SK-N-SH treated with all-trans-retinoic acid at 6 μM for 48 hours (cell line): Measurements from ENCODE around the gene LRCH2.

Experiments used
- CSRNP3 ChIP-seq: fragments of 250-450 bp; sonication (Bioruptor Pico); IDR thresholded peaks from 2 replicates; pipeline ENCODE4 v1.5.1; 2021; ENCODE audit warnings: mild to moderate bottlenecking, moderate library complexity
- OSR1 ChIP-seq: fragments of 250-450 bp; sonication (Bioruptor Pico); IDR thresholded peaks from 2 replicates; pipeline ENCODE4 v1.8.0; 2022; ENCODE audit warnings: moderate library complexity, mild to moderate bottlenecking, inconsistent platforms
- RARB ChIP-seq: fragments of 250-450 bp; sonication (Bioruptor Pico); IDR thresholded peaks from 2 replicates; pipeline ENCODE4 v1.8.0; 2021; ENCODE audit warnings: mild to moderate bottlenecking, moderate library complexity
- ZFP3 ChIP-seq: fragments of 250-450 bp; sonication (Bioruptor Pico); IDR thresholded peaks from 2 replicates; pipeline ENCODE4 v1.5.0; 2020; ENCODE audit warnings: mild to moderate bottlenecking, moderate library complexity
- ZNF8 ChIP-seq: fragments of 450-650 bp; formaldehyde crosslinking; IDR thresholded peaks from 2 replicates; pipeline ENCODE4 v1.5.0; 2020; ENCODE audit warnings: mild to moderate bottlenecking, moderate library complexity
- TF ChIP-seq, protein P1 (sequence below): fragments of 250-450 bp; sonication (Bioruptor Pico); IDR thresholded peaks from 2 replicates; pipeline ENCODE4 v1.5.1; 2020; ENCODE audit warnings: low read depth, mild to moderate bottlenecking, moderate library complexity

DNA sequence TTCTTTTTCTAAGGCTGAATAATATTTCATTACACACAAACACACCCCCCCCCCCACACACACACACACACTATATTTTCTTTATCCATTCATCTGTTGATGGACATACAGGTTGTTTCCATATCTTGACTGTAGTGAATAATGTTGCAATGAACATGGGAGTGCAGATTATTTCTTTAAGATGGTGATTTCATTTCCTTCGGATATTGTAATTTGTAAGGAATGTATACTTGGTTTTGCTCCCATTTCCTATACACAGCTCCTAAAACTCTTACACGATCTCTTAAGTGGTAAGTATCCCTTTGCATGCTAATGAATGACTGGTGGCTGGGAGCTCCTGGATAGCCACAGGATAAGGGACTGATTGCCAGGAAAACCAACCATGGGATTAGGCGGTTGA, 59.3 kb downstream of the LRCH2 start:
- TF ChIP-seq ZNF8 (CRISPR knock-in tag) (no peak), RARB (no peak), ZFP3 (no peak), OSR1 (CRISPR knock-in tag) (no peak), CSRNP3 (CRISPR knock-in tag) (no peak)
- TF ChIP-seq, protein P1, sequence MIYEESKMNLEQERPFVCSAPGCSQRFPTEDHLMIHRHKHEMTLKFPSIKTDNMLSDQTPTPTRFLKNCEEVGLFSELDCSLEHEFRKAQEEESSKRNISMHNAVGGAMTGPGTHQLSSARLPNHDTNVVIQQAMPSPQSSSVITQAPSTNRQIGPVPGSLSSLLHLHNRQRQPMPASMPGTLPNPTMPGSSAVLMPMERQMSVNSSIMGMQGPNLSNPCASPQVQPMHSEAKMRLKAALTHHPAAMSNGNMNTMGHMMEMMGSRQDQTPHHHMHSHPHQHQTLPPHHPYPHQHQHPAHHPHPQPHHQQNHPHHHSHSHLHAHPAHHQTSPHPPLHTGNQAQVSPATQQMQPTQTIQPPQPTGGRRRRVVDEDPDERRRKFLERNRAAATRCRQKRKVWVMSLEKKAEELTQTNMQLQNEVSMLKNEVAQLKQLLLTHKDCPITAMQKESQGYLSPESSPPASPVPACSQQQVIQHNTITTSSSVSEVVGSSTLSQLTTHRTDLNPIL (CRISPR knock-in tag): no peak
